ENCODE results near the gene PTPRG. TPM values are rescaled to one million over a fixed set of nuclear protein-coding genes. Genes with fewer than 3 reads are reported as not detected.

PTPRG gene
- total RNA-seq, 1 experiment from 2014 or later: 11.7 TPM

GRCh38 chr3:61802772-61803171 is 241.4 kb downstream of the PTPRG start:
- intact Hi-C loops (cut with micrococcal nuclease; ENCODE audit: unreplicated experiment): no loop called here
- TF ChIP-seq CTCF (conservative IDR thresholded peaks at IDR 0.05; ENCODE audit: low read depth, low read length): no peak
- TF ChIP-seq EZH2 (IDR thresholded peaks at IDR 0.05; ENCODE audit: borderline replicate concordance, low read depth, low read length, poor library complexity, severe bottlenecking): no peak
- Histone ChIP-seq H3K27me3 (replicated peaks; ENCODE audit: insufficient read depth, low read depth, low read length, poor library complexity) (no peaks in the 10 kb centered on the region), H3K9me3 (ENCODE audit: low read depth, low read length, poor library complexity, severe bottlenecking) (no peaks in the 10 kb centered on the region), H3K36me3 (ENCODE audit: insufficient read depth, low read length, poor library complexity, severe bottlenecking) (no peaks in the 10 kb centered on the region), H3K4me3 (ENCODE audit: low read depth, low read length, poor library complexity, severe bottlenecking) (no peak overlapping the region), H3K27ac (ENCODE audit: low read depth, low read length, poor library complexity, severe bottlenecking) (no peak overlapping the region), H3K4me1 (ENCODE audit: insufficient read depth, low read length, poor library complexity, severe bottlenecking) (no peaks in the 10 kb centered on the region)
- CTCF ChIA-PET: no interaction called here
- POLR2A ChIA-PET (ENCODE audit: low non-redundant PET): no interaction called here
- DNase-seq (ENCODE audit: low spot score): no peak
- no TSS peak for BruUV-seq (replicated peaks)

GRCh38 chr3:61803983-61804382 is 242.6 kb downstream of the PTPRG start:
- no peaks in the 10 kb centered on the region for H3K9me3 ChIP-seq (ENCODE audit: low read depth, low read length, poor library complexity, severe bottlenecking)
- no peak overlapping the region for H3K4me3 ChIP-seq (ENCODE audit: low read depth, low read length, poor library complexity, severe bottlenecking)
- BruUV-seq (replicated peaks): no TSS peak
- CTCF ChIA-PET: no interaction called here
- DNase-seq (ENCODE audit: low spot score): no peak
- H3K36me3 ChIP-seq (ENCODE audit: insufficient read depth, low read length, poor library complexity, severe bottlenecking): no peaks in the 10 kb centered on the region
- no peak overlapping the region for H3K27ac ChIP-seq (ENCODE audit: low read depth, low read length, poor library complexity, severe bottlenecking)
- H3K27me3 ChIP-seq (replicated peaks; ENCODE audit: insufficient read depth, low read depth, low read length, poor library complexity): no peaks in the 10 kb centered on the region
- intact Hi-C loops (cut with micrococcal nuclease; ENCODE audit: unreplicated experiment): no loop called here
- POLR2A ChIA-PET (ENCODE audit: low non-redundant PET): no interaction called here
- H3K4me1 ChIP-seq (ENCODE audit: insufficient read depth, low read length, poor library complexity, severe bottlenecking): no peaks in the 10 kb centered on the region
- TF ChIP-seq CTCF (conservative IDR thresholded peaks at IDR 0.05; ENCODE audit: low read depth, low read length) (no peak), EZH2 (IDR thresholded peaks at IDR 0.05; ENCODE audit: borderline replicate concordance, low read depth, low read length, poor library complexity, severe bottlenecking) (no peak)

- TF ChIP-seq EZH2 (IDR thresholded peaks at IDR 0.05; ENCODE audit: borderline replicate concordance, low read depth, low read length, poor library complexity, severe bottlenecking) (no peak), CTCF (conservative IDR thresholded peaks at IDR 0.05; ENCODE audit: low read depth, low read length) (no peak)
- Histone ChIP-seq H3K9me3 (ENCODE audit: low read depth, low read length, poor library complexity, severe bottlenecking) (no peaks in the 10 kb centered on the region), H3K4me1 (ENCODE audit: insufficient read depth, low read length, poor library complexity, severe bottlenecking) (no peaks in the 10 kb centered on the region), H3K36me3 (ENCODE audit: insufficient read depth, low read length, poor library complexity, severe bottlenecking) (no peaks in the 10 kb centered on the region), H3K27me3 (replicated peaks; ENCODE audit: insufficient read depth, low read depth, low read length, poor library complexity) (no peaks in the 10 kb centered on the region), H3K4me3 (ENCODE audit: low read depth, low read length, poor library complexity, severe bottlenecking) (no peak overlapping the region), H3K27ac (ENCODE audit: low read depth, low read length, poor library complexity, severe bottlenecking) (no peak overlapping the region)
- BruUV-seq (replicated peaks): no TSS peak
- DNase-seq (ENCODE audit: low spot score): no peak
- intact Hi-C loops (cut with micrococcal nuclease; ENCODE audit: unreplicated experiment): no loop called here
- ChIA-PET CTCF (no interaction called here), POLR2A (ENCODE audit: low non-redundant PET) (no interaction called here)
Observed at GRCh38 chr3:61804782-61805181, 243.4 kb downstream of the PTPRG start.
